Head of caudate nucleus (tissue), 42 donors: ENCODE data around the gene FAM83G.

ENCODE experiments used
- DNase-seq, 42 donors: peaks; one replicate each; pipeline versions ENCODE4 v3.0.0 to v3.0.0-alpha.2; 2020 to 2021; ENCODE audit warnings: mixed read lengths in 7 of 42
- intact Hi-C: fragments of 100-400 bp; cut with DNase I; formaldehyde crosslinking; loops from one replicate; pipeline ENCODE4 v1.15.0; 2022

The FAM83G gene

GRCh38 chr17:18994631-18995030, 9.9 kb downstream of the FAM83G start:
- intact Hi-C loops = no loop called here
- no peak for DNase-seq

DNA sequence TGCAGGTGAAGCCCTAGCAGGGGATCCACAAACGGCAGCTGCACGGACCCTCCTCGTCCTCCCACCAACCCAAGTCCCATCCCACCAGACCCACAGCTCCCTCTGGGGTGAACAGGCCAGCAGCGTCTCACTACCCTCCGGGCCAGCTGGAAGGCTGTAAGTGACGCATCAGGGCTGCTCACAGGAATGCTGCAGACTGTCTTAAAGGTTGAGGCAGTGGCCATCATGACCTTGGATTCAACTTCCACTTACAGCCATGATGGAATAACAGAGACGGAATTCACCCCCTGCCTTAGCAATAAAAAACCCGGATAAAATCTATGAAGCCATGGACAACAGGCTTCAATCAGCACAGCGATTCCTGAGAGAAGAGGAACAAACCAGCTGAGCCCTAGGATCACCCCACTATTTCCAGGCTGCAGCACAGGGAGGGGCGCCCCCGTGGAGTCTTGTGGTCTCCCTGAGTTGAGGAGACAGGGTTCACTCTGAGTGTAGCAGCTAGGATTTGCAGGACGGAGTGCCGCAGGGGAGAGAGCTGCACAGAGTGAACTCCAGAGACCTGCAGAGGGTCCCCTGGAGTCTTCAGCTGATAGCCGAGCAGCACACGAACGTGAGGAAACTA, 10.5 kb downstream of the FAM83G start:
- intact Hi-C loops = no loop called here
- DNase-seq = no peak

DNA sequence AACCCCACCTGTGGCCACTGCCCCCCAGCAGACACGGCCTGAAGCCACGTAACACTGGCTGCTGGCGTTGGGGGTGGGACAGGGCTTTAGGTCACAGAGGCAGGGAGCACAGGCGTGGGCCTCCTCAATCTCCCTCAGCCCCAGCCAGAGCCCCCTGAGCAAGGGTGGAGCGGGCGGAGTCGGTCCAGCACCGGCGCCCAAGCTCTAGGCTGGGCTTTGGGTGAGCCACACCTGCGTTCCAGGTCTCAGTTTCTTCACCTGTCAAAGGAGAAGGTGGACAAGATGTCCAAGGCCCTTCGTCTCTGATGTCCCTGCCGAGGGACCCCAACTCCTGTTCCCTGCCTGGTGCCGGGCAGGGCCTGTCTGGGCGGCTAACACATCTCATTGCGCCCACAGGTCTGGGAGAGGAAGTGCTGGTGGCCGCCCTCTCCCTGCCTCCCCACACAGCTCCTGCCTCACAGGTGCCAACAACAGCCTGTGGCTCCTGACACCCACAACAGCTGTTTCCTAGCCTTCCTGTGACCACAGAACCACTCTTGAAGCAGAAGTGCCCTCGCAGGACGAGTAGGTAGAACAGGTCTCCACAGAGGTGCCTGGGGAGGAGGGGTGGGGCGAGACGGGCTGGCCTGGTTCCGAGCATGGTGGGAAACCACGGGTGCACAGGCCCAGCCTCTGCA, 12.0 kb downstream of the FAM83G start:
- intact Hi-C loops = no loop called here
- DNase-seq = no peak

DNA sequence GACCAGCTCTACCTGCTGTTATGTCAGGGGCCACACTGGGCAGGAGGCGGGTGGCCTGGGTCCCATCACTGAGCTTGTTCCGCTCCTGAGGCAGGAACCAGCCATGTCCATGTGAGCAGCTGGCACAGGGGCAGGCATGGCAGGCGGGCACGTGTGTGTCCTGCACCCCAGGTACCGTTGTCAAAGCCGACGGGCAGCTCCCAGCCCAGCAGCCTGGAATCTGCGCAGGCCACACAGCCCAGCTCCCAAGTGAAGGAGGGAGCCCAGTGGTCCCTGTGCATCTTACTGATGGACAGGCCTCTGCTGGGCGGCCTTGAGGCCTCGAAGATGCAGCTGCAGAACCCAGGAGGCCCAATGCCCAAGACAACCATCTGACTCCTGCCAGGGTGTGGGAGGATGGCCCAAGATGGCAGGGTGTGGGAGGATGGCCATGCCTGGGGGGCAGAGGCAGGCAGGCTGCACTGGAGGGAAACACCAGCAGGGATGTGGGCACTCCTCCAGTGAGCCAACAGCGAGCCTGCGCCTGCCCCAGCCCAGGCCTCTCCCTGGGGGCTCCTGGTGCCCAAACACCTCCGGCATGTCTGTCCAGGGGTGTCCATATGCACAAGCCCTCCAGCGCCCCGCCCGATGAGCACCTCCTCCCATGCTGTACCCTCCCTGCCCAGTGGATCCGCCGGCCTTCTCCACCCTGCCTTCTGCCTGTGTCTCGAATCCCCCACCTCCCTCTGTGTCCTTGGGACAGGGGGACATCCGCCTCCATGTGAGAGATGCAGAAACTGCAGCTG, 12.8 kb downstream of the FAM83G start:
- intact Hi-C loops = no loop called here

DNA sequence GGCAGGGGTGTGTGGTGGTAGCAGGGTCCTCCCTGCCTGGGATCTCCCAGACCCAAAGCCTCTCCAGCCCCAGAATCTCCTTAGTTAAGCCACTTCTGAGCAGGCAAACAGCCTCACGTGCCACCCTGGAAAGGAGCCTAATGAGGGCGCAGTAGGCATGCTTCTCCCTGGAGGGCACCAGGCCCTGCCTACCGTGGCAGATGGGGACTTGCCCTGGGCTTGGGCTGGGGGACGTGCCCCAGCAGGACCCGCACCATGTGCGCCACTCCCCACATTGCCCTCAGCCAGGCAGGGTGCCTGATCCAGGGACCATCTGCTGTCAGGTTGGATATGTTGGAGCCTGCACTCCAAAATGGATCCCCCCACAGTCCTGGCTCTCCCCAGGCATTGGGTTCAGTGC, 14.2 kb downstream of the FAM83G start:
- DNase-seq = no peak
- intact Hi-C loops = no loop called here

More for the DNA sequence above, 12.8 kb downstream of the FAM83G start:
- DNase-seq = no peak

GRCh38 chr17:18988546-18989173, 15.9 kb downstream of the FAM83G start:
- no peak for DNase-seq
- intact Hi-C loops = no loop called here

DNA sequence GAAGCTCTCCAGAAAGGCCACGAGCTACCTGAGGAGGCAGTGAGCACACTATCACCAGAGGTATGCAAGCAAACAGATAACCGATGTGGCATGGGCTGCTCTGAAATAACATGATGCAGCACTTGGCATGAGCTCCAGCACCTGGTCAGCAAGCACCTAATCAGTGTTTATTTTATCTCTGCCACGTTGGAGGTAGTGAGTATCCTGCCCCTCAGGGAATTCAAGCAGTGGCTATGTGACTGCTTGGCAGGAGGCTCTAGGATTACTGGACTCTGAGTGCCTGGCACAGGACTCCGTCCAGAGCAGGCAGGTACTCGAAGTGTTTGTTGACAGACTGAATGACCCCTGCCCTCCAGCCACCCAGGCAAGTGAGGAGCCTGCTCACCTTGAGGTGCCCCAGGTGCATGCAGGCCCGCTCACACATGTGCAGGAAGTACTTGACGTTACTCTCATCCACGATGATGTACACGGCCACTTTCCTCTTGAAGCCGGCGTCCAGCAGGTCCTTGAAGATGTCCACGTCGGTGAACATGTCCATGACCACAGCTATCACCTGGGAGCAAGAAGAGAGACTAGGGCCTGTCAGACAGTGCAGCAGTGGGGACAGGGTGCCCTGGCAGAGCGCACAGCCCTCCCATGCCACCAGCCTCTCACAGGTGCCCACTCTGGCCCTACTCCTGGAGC, 16.6 kb downstream of the FAM83G start:
- intact Hi-C loops = no loop called here
- DNase-seq = no peak

DNA sequence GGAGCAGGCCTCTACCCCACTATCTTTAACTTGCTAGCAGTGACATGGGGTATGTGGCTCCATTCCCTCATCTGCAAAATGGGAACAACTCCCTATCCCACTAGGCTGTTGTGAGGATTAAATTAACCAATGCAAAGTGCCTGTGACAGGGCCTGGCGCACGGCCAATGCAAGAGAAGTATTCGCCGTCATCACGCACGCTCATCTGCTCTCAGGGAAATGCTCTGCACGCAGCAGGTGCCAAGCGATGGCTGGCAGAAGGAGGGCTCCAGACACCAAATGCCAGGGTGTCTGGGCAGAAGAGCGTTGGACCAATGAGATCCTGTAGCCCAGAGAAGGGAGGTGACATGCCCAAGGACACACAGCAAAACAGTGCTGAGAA, 17.3 kb downstream of the FAM83G start:
- intact Hi-C loops = no loop called here
- no peak for DNase-seq

GRCh38 chr17:18986541-18987229, 17.9 kb downstream of the FAM83G start:
- no peak for DNase-seq
- intact Hi-C loops = no loop called here

GRCh38 chr17:18985475-18985874, 19.1 kb downstream of the FAM83G start:
- intact Hi-C loops = no loop called here
- DNase-seq = no peak

- intact Hi-C loops = no loop called here
- no peak for DNase-seq
Observed at GRCh38 chr17:18984273-18985114, 20.1 kb downstream of the FAM83G start.

DNA sequence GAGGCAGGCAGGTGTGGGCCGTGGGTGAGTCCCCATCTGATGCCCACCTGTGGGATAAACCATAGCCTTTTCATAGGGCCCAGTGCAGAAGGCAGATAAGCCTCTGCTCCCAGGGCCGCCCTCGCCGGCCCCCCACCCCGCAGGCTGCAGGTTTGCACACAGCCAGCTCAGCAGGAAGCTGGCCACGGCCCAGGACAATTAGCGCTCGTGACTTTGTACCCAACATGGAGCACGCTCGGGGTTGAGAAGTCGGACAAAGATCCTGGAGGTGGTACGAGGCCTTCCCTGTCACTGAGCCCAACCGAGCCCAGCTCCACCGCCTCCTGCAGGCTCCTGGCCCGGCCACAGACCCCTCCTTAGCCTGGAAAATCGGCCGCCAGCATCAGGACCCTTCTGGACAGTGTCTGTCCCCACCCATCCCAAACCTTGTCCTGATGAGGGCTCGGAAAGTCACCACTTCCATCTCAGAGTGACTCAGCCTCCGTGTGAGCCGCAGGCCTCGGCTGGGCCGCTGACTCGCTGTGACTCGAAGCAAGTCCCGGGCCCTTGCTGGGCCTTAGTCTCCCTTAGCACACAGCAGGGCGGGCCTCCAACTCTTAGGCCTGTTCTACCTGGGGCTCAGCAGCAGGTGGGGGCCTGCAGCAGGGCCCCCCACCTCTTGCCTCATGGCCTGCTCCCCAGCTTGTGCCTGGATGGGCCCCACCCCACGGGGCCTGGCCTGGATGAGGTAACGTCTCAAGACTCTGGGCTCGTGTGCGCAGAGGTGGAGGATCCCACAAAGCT, 22.7 kb downstream of the FAM83G start:
- no peak for DNase-seq
- intact Hi-C loops = no loop called here

DNA sequence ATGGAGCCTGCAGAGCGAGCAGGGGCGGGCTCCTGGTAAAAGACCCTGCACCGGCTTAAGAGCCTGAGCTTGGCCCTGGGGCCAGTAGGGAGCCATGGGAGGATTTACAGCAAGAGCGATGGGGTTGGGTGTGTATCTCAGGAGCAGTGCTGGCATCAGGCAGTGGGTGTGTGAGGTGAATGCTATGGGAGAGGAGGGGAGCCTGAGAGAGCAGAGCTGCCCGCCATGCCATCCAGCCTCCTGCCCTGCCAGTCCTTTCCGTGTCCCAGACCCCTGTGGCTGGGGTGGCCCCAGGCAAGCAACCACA, 23.3 kb downstream of the FAM83G start:
- DNase-seq = no peak
- intact Hi-C loops = no loop called here

DNA sequence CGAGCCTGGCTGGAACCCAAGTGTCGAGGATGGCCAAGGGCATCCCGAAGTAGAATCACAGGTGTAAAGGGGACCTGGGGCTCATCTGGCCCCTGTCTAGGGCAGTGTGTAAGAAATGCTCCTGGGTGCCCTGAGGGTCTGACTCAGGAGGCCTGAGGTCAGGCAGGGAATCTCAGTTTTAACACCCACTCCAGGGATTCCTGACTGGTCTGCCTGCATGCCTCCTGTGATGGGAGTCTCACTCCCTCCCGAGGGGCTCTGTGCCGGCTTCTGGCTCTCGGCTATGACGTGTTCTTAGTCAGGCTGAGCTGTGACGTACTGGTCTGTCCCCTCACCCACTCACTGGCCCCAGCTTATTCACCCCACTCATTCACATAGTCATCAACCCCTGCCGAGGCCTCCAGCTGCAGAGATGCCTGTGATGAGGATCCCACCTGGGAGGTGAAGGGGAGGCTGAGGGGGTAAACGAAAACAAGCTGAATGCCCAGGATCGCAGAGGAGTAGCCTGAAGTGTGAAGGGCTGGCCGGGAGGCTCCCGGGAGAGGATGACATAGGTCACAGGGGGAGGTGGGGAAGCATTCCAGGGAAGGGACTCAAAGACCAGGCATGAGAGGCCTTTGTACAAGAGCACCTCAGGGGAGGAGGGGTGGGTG, 23.8 kb downstream of the FAM83G start:
- intact Hi-C loops = no loop called here
- DNase-seq = no peak

GRCh38 chr17:18978655-18979054, 25.9 kb downstream of the FAM83G start:
- intact Hi-C loops = no loop called here
- DNase-seq = no peak

DNA sequence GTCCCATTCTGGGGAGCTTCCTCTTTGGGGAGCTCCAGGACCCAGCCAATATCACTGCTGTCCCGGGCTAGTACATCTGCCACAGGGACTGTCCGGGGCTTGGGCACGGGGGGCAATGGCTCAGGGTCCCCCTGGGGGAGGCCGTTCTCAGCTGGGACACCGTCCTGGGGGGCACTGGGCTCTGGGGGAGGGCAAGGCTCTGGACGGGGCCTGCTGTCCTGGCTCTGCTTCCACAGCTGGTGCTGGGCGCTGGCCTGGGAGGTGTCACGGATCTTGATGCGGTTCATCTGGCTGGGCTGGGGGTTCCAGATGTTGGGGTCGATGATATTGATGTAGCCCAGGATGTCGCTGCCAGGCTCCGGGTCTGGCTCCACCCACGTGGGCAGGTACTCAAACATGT, 26.5 kb downstream of the FAM83G start:
- no peak for DNase-seq
- intact Hi-C loops = no loop called here

DNA sequence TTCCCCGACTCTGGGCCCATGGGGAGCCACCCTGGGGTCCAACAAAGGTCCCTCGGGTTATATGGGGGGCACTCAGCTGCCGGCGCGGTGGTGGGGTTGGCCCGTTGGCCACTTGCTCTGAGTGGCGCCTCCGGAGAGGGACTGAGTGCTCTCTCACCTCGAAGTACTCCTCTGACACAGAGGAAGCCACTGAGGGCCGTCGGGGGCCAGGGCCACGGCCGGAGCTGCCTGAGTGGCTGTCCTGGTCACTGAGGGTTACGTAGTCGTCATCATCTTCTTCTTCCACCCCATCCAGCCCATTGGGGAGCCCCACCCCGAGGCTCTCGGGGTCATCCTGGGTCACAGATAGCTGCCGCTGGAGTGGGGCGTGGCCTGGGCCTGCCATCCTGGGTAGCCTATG, 26.9 kb downstream of the FAM83G start:
- intact Hi-C loops = no loop called here
- DNase-seq = no peak
